CD14-positive monocyte (primary cell): ENCODE data around the gene GALNT18. TPM values are rescaled to one million over a fixed set of nuclear protein-coding genes. Genes with fewer than 3 reads are reported as not detected.

Source experiments
- DNase-seq, 3 donors: peaks; one replicate each; pipeline ENCODE4 v3.0.0-alpha.2; 2011 to 2022
- H2AFZ ChIP-seq: 2 replicates; pipeline ENCODE4 v1.6.0; 2012; ENCODE audit warnings: mild to moderate bottlenecking, low read depth, low read length, inconsistent platforms; ENCODE audit not compliant: insufficient read depth, poor library complexity, severe bottlenecking
- H3K27ac ChIP-seq, 2 donors: 1 replicate in 1 of 2; 2 replicates in 1 of 2; pipeline ENCODE4 v1.5.1; 2012 to 2013; ENCODE audit warnings: low read length in 2 of 2, control low read depth in 1 of 2, inconsistent platforms in 1 of 2, low read depth in 1 of 2, mild to moderate bottlenecking in 1 of 2
- H3K27me3 ChIP-seq, 2 donors: one replicate each; pipeline versions ENCODE4 v1.6.0 to v1.6.1; 2011 to 2013; ENCODE audit warnings: low read length in 2 of 2; ENCODE audit not compliant: control insufficient read depth in 2 of 2, insufficient read depth in 2 of 2
- H3K36me3 ChIP-seq, 2 donors: replicated peaks in 1 of 2; 1 replicate in 1 of 2; 2 replicates in 1 of 2; pipeline versions ENCODE4 v1.5.1 to v1.6.1; 2012 to 2013; ENCODE audit warnings: low read length in 2 of 2, control low read depth in 1 of 2, inconsistent platforms in 1 of 2, mild to moderate bottlenecking in 1 of 2; ENCODE audit not compliant: insufficient read depth in 2 of 2, control insufficient read depth in 1 of 2
- H3K4me1 ChIP-seq, 2 donors: 1 replicate in 1 of 2; 2 replicates in 1 of 2; pipeline versions ENCODE4 v1.5.1 to v1.6.1; 2012 to 2013; ENCODE audit warnings: low read length in 2 of 2, control low read depth in 1 of 2, inconsistent platforms in 1 of 2, mild to moderate bottlenecking in 1 of 2, moderate library complexity in 1 of 2; ENCODE audit not compliant: insufficient read depth in 2 of 2, control insufficient read depth in 1 of 2
- H3K4me2 ChIP-seq: replicated peaks from 2 replicates; pipeline ENCODE3; 2012; ENCODE audit warnings: low read length, moderate library complexity, mild to moderate bottlenecking; ENCODE audit not compliant: poor library complexity, severe bottlenecking; ENCODE audit errors: extremely low read depth
- H3K4me3 ChIP-seq, 3 experiments: fragments of 200-600 bp in 1 of 3; sonication (generic) in 1 of 3; replicated peaks in 1 of 3; 1 replicate in 2 of 3; 2 replicates in 1 of 3; pipeline ENCODE4 v1.5.1; 2011 to 2013; ENCODE audit warnings: low read length in 3 of 3, mild to moderate bottlenecking in 3 of 3, control low read depth in 2 of 3, low read depth in 2 of 3, inconsistent platforms in 1 of 3, moderate library complexity in 1 of 3
- H3K79me2 ChIP-seq: 2 replicates; pipeline ENCODE4 v1.6.0; 2012; ENCODE audit warnings: mild to moderate bottlenecking, control low read depth, inconsistent platforms, low read length, moderate library complexity; ENCODE audit not compliant: insufficient read depth
- H3K9ac ChIP-seq: 2 replicates; pipeline ENCODE4 v1.6.0; 2017; ENCODE audit warnings: low read length, mild to moderate bottlenecking; ENCODE audit not compliant: insufficient read depth, poor library complexity, severe bottlenecking
- H3K9me3 ChIP-seq, 2 donors: replicated peaks in 1 of 2; 1 replicate in 1 of 2; 2 replicates in 1 of 2; pipeline versions ENCODE4 v1.5.1 to v1.6.1; 2012 to 2013; ENCODE audit warnings: low read length in 2 of 2, control low read depth in 1 of 2; ENCODE audit not compliant: control insufficient read depth in 1 of 2, insufficient read depth in 1 of 2
- H4K20me1 ChIP-seq: 2 replicates; pipeline ENCODE4 v1.6.0; 2012; ENCODE audit warnings: mild to moderate bottlenecking, low read length, control low read depth, moderate library complexity; ENCODE audit not compliant: insufficient read depth
- H3K27ac Mint-ChIP-seq, 7 donors: one replicate each; pipeline ENCODE4 v1.8.0; 2020; ENCODE audit warnings: mild to moderate bottlenecking in 7 of 7, mixed read lengths in 7 of 7, moderate library complexity in 6 of 7, inconsistent platforms in 2 of 7
- H3K27me3 Mint-ChIP-seq, 3 donors: one replicate each; pipeline ENCODE4 v1.8.0; 2021 to 2022; ENCODE audit warnings: low read depth in 3 of 3, mild to moderate bottlenecking in 3 of 3, mixed read lengths in 3 of 3, moderate library complexity in 3 of 3, inconsistent platforms in 1 of 3
- H3K36me3 Mint-ChIP-seq, 2 donors: one replicate each; pipeline ENCODE4 v1.8.0; 2020; ENCODE audit warnings: mixed read lengths in 2 of 2, inconsistent platforms in 1 of 2, mild to moderate bottlenecking in 1 of 2
- H3K4me1 Mint-ChIP-seq: one replicate; pipeline ENCODE4 v1.8.0; 2020; ENCODE audit warnings: mild to moderate bottlenecking, mixed read lengths
- H3K4me3 Mint-ChIP-seq, 2 donors: one replicate each; pipeline ENCODE4 v1.8.0; 2020; ENCODE audit warnings: mild to moderate bottlenecking in 2 of 2, mixed read lengths in 2 of 2, moderate library complexity in 1 of 2
- H3K9me3 Mint-ChIP-seq, 7 donors: one replicate each; pipeline ENCODE4 v1.8.0; 2020 to 2022; ENCODE audit warnings: mixed read lengths in 7 of 7, mild to moderate bottlenecking in 6 of 7, moderate library complexity in 6 of 7, inconsistent platforms in 2 of 7
- CTCF ChIP-seq: fragments of 200-600 bp; IDR thresholded peaks from one replicate; pipeline ENCODE4 v1.8.0; 2022; ENCODE audit warnings: antibody characterized with exemption, mild to moderate bottlenecking
- WGBS: methylation state at CpG from one replicate; pipeline ENCODE4 v1.1.5; 2013; ENCODE audit warnings: missing lambda C conversion rate; ENCODE audit not compliant: insufficient coverage; 5-methylcytosine and 5-hydroxymethylcytosine counted together
- intact Hi-C, 2 donors: fragments of 100-400 bp; cut with micrococcal nuclease; formaldehyde crosslinking; loops; one replicate each; pipeline versions ENCODE4 v1.15.0 to v1.15.1; 2023
- polyA plus RNA-seq, 3 donors: library from polyadenylated mRNA; depleted of rRNA in 1 of 3; unstranded in 2 of 3; stranded (reverse) in 1 of 3; fragments of 300-500 nt in 2 of 3; fragments of >200 nt in 1 of 3; fragmentation: Illumina TruSeq in 2 of 3; gene quantifications; 1 replicate in 2 of 3; 2 replicates in 1 of 3; pipeline ENCODE4 v1.2.3, GENCODE V29; 2012 to 2021

GALNT18 gene
- polyA plus RNA-seq, 3 donors: not detected

- no peak overlapping the region for H2AFZ ChIP-seq
- no peak for DNase-seq
- Mint-ChIP-seq H3K4me1 (no peaks in the 10 kb centered on the region), H3K36me3 (no peaks in the 10 kb centered on the region), H3K27me3 (peaks cover 2 to 12% (median 4%) of the 10 kb centered on the region in 3 donors), H3K4me3 (no peak overlapping the region), H3K27ac (peak overlapping the region in 1 of 7 donors; percentile 4), H3K9me3 (peaks cover 0 to 2% (median 0%) of the 10 kb centered on the region in 7 donors)
- no peak for TF ChIP-seq CTCF
- intact Hi-C loops: no loop called here
- H3K27ac ChIP-seq: no peak overlapping the region
- no peaks in the 10 kb centered on the region for H3K4me1 ChIP-seq
- H3K36me3 ChIP-seq: no peaks in the 10 kb centered on the region
- no peak overlapping the region for H3K4me2 ChIP-seq
- no peak overlapping the region for H3K9ac ChIP-seq
- no peaks in the 10 kb centered on the region for H3K9me3 ChIP-seq
- H3K79me2 ChIP-seq: no peaks in the 10 kb centered on the region
- H4K20me1 ChIP-seq: no peaks in the 10 kb centered on the region
- WGBS: 64% methylated on average over 3 of the region's 3 CpGs
- peaks cover 0 to under 1% of the 10 kb centered on the region in 2 donors for H3K27me3 ChIP-seq
- no peak overlapping the region for H3K4me3 ChIP-seq
Observed at GRCh38 chr11:11482730-11483129, 139.1 kb downstream of the GALNT18 start.

- intact Hi-C loops: no loop called here
- Histone ChIP-seq H3K27me3 (peaks cover 0 to 2% of the 10 kb centered on the region in 2 donors), H3K36me3 (no peaks in the 10 kb centered on the region), H3K79me2 (no peaks in the 10 kb centered on the region), H3K4me1 (no peaks in the 10 kb centered on the region), H3K4me3 (no peak overlapping the region), H2AFZ (no peak overlapping the region), H3K9me3 (no peaks in the 10 kb centered on the region), H3K27ac (no peak overlapping the region), H3K9ac (no peak overlapping the region), H3K4me2 (no peak overlapping the region), H4K20me1 (no peaks in the 10 kb centered on the region)
- WGBS: no CpG with 5 or more reads among the region's 4 CpGs
- H3K27me3 Mint-ChIP-seq: peaks cover 3 to 13% (median 5%) of the 10 kb centered on the region in 3 donors
- peaks cover 0 to 2% (median 0%) of the 10 kb centered on the region in 7 donors for H3K9me3 Mint-ChIP-seq
- no peak overlapping the region for H3K4me3 Mint-ChIP-seq
- H3K36me3 Mint-ChIP-seq: no peaks in the 10 kb centered on the region
- H3K27ac Mint-ChIP-seq: no peak overlapping the region
- H3K4me1 Mint-ChIP-seq: no peaks in the 10 kb centered on the region
- DNase-seq: no peak
- no peak for TF ChIP-seq CTCF
Observed at GRCh38 chr11:11481371-11481770, 140.4 kb downstream of the GALNT18 start.
